WTC11 (cell line): ENCODE results near the gene AHNAK. TPM values are rescaled to one million over a fixed set of nuclear protein-coding genes. Genes with fewer than 3 reads are reported as not detected.

Experiments used
- ATAC-seq: fragments of 200-7000 bp; cut with Tn5 transposase; 2 replicates; pipeline ENCODE4 v1.10.0; 2021; ENCODE audit warnings: mild to moderate bottlenecking, moderate library complexity
- CTCF ChIA-PET: fragments of 300-600 bp; sonication (Branson Sonifier 250); formaldehyde crosslinking; loops from one replicate; lab custom pipeline; 2021; ENCODE audit warnings: antibody characterized with exemption; lab: Charles Lee
- POLR2A ChIA-PET: fragments of 350-600 bp; sonication (Branson Sonifier 250); formaldehyde crosslinking; loops from one replicate; lab custom pipeline; 2021; ENCODE audit warnings: antibody characterized with exemption; lab: Charles Lee
- DNase-seq: peaks from one replicate; pipeline ENCODE4 v3.0.0; 2021; ENCODE audit warnings: low spot score
- H3K27ac Mint-ChIP-seq: 2 replicates; pipeline ENCODE4 v1.8.0; 2021; ENCODE audit warnings: mixed read lengths
- H3K27me3 Mint-ChIP-seq: 2 replicates; pipeline ENCODE4 v1.8.0; 2021; ENCODE audit warnings: low read depth, mild to moderate bottlenecking, moderate library complexity, mixed read lengths
- H3K36me3 Mint-ChIP-seq: 2 replicates; pipeline ENCODE4 v1.8.0; 2021; ENCODE audit warnings: mixed read lengths
- H3K4me1 Mint-ChIP-seq: 2 replicates; pipeline ENCODE4 v1.8.0; 2022; ENCODE audit warnings: mixed read lengths
- H3K4me3 Mint-ChIP-seq: 2 replicates; pipeline ENCODE4 v1.8.0; 2021; ENCODE audit warnings: mild to moderate bottlenecking, moderate library complexity, mixed read lengths
- H3K9me3 Mint-ChIP-seq: 2 replicates; pipeline ENCODE4 v1.8.0; 2021; ENCODE audit warnings: mixed read lengths
- ATF1 ChIP-seq: sonication (generic); formaldehyde crosslinking; IDR thresholded peaks from 2 replicates; pipeline ENCODE4 v1.8.1; 2023; ENCODE audit warnings: mild to moderate bottlenecking, moderate library complexity, missing genetic modification reagents
- CREB1 ChIP-seq: sonication (generic); formaldehyde crosslinking; IDR thresholded peaks from 2 replicates; pipeline ENCODE4 v1.8.0; 2023; ENCODE audit warnings: mild to moderate bottlenecking, missing genetic modification reagents
- FOXK1 ChIP-seq: sonication (generic); formaldehyde crosslinking; IDR thresholded peaks from 2 replicates; pipeline ENCODE4 v1.8.0; 2022; ENCODE audit warnings: mild to moderate bottlenecking, moderate library complexity, missing genetic modification reagents
- FOXP1 ChIP-seq: sonication (generic); formaldehyde crosslinking; IDR thresholded peaks from 2 replicates; pipeline ENCODE4 v1.8.0; 2022; ENCODE audit warnings: missing genetic modification reagents, mild to moderate bottlenecking, moderate library complexity, borderline replicate concordance
- GTF2I ChIP-seq: fragments of 250-450 bp; sonication (Bioruptor Pico); conservative IDR thresholded peaks from 2 replicates; pipeline ENCODE4 v1.4.0; 2021; ENCODE audit warnings: mild to moderate bottlenecking
- HMGA2 ChIP-seq: fragments of 250-450 bp; sonication (Bioruptor Pico); IDR thresholded peaks from 2 replicates; pipeline ENCODE4 v1.4.0; 2021; ENCODE audit warnings: mild to moderate bottlenecking, moderate library complexity
- IRF1 ChIP-seq: sonication (generic); formaldehyde crosslinking; IDR thresholded peaks from 2 replicates; pipeline ENCODE4 v1.8.0; 2023; ENCODE audit warnings: missing genetic modification reagents
- MAX ChIP-seq: sonication (generic); formaldehyde crosslinking; IDR thresholded peaks from 2 replicates; pipeline ENCODE4 v1.8.0; 2022; ENCODE audit warnings: mild to moderate bottlenecking, missing genetic modification reagents
- NFATC4 ChIP-seq: fragments of 250-450 bp; sonication (Bioruptor Pico); IDR thresholded peaks from 2 replicates; pipeline ENCODE4 v1.9.0; 2021; ENCODE audit warnings: mild to moderate bottlenecking
- NFYB ChIP-seq: sonication (generic); formaldehyde crosslinking; conservative IDR thresholded peaks from 2 replicates; pipeline ENCODE4 v1.8.0; 2022; ENCODE audit warnings: low read depth, missing genetic modification reagents
- NR1H2 ChIP-seq: sonication (generic); formaldehyde crosslinking; IDR thresholded peaks from 2 replicates; pipeline ENCODE4 v1.9.0; 2021; ENCODE audit warnings: mild to moderate bottlenecking, moderate library complexity, missing genetic modification reagents
- NR2C2 ChIP-seq: sonication (generic); formaldehyde crosslinking; IDR thresholded peaks from 2 replicates; pipeline ENCODE4 v1.8.0; 2022; ENCODE audit warnings: mild to moderate bottlenecking, missing genetic modification reagents
- TEAD1 ChIP-seq: sonication (generic); formaldehyde crosslinking; IDR thresholded peaks from 2 replicates; pipeline ENCODE4 v1.8.0; 2022; ENCODE audit warnings: mild to moderate bottlenecking, missing genetic modification reagents
- TEAD4 ChIP-seq: sonication (generic); formaldehyde crosslinking; IDR thresholded peaks from 2 replicates; pipeline ENCODE4 v1.8.0; 2022; ENCODE audit warnings: mild to moderate bottlenecking, missing genetic modification reagents
- ZBTB43 ChIP-seq: sonication (generic); formaldehyde crosslinking; IDR thresholded peaks from 2 replicates; pipeline ENCODE4 v1.8.1; 2023; ENCODE audit warnings: mild to moderate bottlenecking, missing genetic modification reagents
- ZNF121 ChIP-seq: sonication (generic); formaldehyde crosslinking; IDR thresholded peaks from 2 replicates; pipeline ENCODE4 v1.8.0; 2023; ENCODE audit warnings: missing genetic modification reagents
- ZNF671 ChIP-seq: fragments of 250-450 bp; sonication (Bioruptor Pico); IDR thresholded peaks from 2 replicates; pipeline ENCODE4 v1.8.0; 2021; ENCODE audit warnings: mild to moderate bottlenecking
- total RNA-seq: library from RNA; stranded (reverse); gene quantifications from 3 replicates; pipeline ENCODE4 v1.2.3, GENCODE V29; 2021
- TF ChIP-seq, protein P1 (sequence below): sonication (generic); formaldehyde crosslinking; IDR thresholded peaks from 2 replicates; pipeline ENCODE4 v1.8.0; 2022; ENCODE audit warnings: mild to moderate bottlenecking, missing genetic modification reagents
- TF ChIP-seq, protein P2 (sequence below): sonication (generic); formaldehyde crosslinking; IDR thresholded peaks from 2 replicates; pipeline ENCODE4 v1.8.1; 2023; ENCODE audit warnings: mild to moderate bottlenecking, missing genetic modification reagents, moderate library complexity
- TF ChIP-seq, protein P3 (sequence below): sonication (generic); formaldehyde crosslinking; IDR thresholded peaks from 2 replicates; pipeline ENCODE4 v1.8.1; 2023; ENCODE audit warnings: mild to moderate bottlenecking, missing genetic modification reagents, moderate library complexity
- TF ChIP-seq, protein P4 (sequence below): sonication (generic); formaldehyde crosslinking; conservative IDR thresholded peaks from 2 replicates; pipeline ENCODE4 v1.8.1; 2023; ENCODE audit warnings: mild to moderate bottlenecking, low read depth, missing genetic modification reagents, moderate library complexity
- TF ChIP-seq, protein P5 (sequence below): fragments of 250-450 bp; sonication (Bioruptor Pico); IDR thresholded peaks from 2 replicates; pipeline ENCODE4 v1.8.0; 2021; ENCODE audit warnings: mild to moderate bottlenecking

AHNAK gene
- total RNA-seq, 1 experiment from 2014 or later = 21.0 TPM

- H3K36me3 Mint-ChIP-seq = peaks cover 22% of the 10 kb centered on the region
- POLR2A ChIA-PET = no interaction called here
Observed at GRCh38 chr11:62532096-62532495, 14.5 kb downstream of the AHNAK start.

GRCh38 chr11:62516736-62517371 lies 29.8 kb downstream of the AHNAK start:
- ChIA-PET CTCF (interaction anchor here (1.3 kb wide), 1 partner anchor 26 kb away, joined by 11 read pairs; no protein-coding TSS in a partner anchor), POLR2A (interaction anchor here (0.6 kb wide), 1 partner anchor 315 kb away, joined by 3 read pairs; no protein-coding TSS in a partner anchor)
- no peak for TF ChIP-seq CREB1 (CRISPR knock-in tag)
- TF ChIP-seq FOXK1 = no peak
- TF ChIP-seq, protein P1, sequence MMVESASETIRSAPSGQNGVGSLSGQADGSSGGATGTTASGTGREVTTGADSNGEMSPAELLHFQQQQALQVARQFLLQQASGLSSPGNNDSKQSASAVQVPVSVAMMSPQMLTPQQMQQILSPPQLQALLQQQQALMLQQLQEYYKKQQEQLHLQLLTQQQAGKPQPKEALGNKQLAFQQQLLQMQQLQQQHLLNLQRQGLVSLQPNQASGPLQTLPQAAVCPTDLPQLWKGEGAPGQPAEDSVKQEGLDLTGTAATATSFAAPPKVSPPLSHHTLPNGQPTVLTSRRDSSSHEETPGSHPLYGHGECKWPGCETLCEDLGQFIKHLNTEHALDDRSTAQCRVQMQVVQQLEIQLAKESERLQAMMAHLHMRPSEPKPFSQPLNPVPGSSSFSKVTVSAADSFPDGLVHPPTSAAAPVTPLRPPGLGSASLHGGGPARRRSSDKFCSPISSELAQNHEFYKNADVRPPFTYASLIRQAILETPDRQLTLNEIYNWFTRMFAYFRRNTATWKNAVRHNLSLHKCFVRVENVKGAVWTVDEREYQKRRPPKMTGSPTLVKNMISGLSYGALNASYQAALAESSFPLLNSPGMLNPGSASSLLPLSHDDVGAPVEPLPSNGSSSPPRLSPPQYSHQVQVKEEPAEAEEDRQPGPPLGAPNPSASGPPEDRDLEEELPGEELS (CRISPR knock-in tag) = no peak
- TF ChIP-seq TEAD4 = no peak
- TF ChIP-seq, protein P2, sequence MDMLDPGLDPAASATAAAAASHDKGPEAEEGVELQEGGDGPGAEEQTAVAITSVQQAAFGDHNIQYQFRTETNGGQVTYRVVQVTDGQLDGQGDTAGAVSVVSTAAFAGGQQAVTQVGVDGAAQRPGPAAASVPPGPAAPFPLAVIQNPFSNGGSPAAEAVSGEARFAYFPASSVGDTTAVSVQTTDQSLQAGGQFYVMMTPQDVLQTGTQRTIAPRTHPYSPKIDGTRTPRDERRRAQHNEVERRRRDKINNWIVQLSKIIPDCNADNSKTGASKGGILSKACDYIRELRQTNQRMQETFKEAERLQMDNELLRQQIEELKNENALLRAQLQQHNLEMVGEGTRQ (CRISPR knock-in tag) = no peak
- TF ChIP-seq, protein P3, sequence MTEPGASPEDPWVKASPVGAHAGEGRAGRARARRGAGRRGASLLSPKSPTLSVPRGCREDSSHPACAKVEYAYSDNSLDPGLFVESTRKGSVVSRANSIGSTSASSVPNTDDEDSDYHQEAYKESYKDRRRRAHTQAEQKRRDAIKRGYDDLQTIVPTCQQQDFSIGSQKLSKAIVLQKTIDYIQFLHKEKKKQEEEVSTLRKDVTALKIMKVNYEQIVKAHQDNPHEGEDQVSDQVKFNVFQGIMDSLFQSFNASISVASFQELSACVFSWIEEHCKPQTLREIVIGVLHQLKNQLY (CRISPR knock-in tag) = no peak
- TF ChIP-seq ZBTB43 (CRISPR knock-in tag) = no peak
- TF ChIP-seq NR2C2 = no peak
- TF ChIP-seq MAX (CRISPR knock-in tag) = no peak
- TF ChIP-seq NFYB = no peak

More at GRCh38 chr11:62532096-62532495, 14.5 kb downstream of the AHNAK start:
- Mint-ChIP-seq H3K27ac (no peak overlapping the region), H3K9me3 (peaks cover 54% of the 10 kb centered on the region), H3K4me1 (peaks cover 7% of the 10 kb centered on the region), H3K27me3 (peaks cover 4% of the 10 kb centered on the region; the same call in 1 of the 2 replicates), H3K4me3 (no peak overlapping the region)
- ATAC-seq = no peak
- no peak for DNase-seq
- CTCF ChIA-PET = interaction anchor here (2.9 kb wide), 1 partner anchor 11 kb away, joined by 12 read pairs; no protein-coding TSS in a partner anchor
- TF ChIP-seq, protein P3 (CRISPR knock-in tag) = no peak
- no peak for TF ChIP-seq NR1H2 (CRISPR knock-in tag)
- TF ChIP-seq ATF1 (CRISPR knock-in tag) = no peak
- no peak for TF ChIP-seq ZNF671 (CRISPR knock-in tag)
- TF ChIP-seq NFATC4 (CRISPR knock-in tag) = no peak
- TF ChIP-seq TEAD1 (CRISPR knock-in tag) = no peak
- no peak for TF ChIP-seq FOXP1 (CRISPR knock-in tag)
- TF ChIP-seq IRF1 = no peak
- TF ChIP-seq CREB1 (CRISPR knock-in tag) = no peak
- TF ChIP-seq, protein P4, sequence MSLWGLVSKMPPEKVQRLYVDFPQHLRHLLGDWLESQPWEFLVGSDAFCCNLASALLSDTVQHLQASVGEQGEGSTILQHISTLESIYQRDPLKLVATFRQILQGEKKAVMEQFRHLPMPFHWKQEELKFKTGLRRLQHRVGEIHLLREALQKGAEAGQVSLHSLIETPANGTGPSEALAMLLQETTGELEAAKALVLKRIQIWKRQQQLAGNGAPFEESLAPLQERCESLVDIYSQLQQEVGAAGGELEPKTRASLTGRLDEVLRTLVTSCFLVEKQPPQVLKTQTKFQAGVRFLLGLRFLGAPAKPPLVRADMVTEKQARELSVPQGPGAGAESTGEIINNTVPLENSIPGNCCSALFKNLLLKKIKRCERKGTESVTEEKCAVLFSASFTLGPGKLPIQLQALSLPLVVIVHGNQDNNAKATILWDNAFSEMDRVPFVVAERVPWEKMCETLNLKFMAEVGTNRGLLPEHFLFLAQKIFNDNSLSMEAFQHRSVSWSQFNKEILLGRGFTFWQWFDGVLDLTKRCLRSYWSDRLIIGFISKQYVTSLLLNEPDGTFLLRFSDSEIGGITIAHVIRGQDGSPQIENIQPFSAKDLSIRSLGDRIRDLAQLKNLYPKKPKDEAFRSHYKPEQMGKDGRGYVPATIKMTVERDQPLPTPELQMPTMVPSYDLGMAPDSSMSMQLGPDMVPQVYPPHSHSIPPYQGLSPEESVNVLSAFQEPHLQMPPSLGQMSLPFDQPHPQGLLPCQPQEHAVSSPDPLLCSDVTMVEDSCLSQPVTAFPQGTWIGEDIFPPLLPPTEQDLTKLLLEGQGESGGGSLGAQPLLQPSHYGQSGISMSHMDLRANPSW = no peak
- TF ChIP-seq GTF2I (CRISPR knock-in tag) = no peak
- TF ChIP-seq, protein P5, sequence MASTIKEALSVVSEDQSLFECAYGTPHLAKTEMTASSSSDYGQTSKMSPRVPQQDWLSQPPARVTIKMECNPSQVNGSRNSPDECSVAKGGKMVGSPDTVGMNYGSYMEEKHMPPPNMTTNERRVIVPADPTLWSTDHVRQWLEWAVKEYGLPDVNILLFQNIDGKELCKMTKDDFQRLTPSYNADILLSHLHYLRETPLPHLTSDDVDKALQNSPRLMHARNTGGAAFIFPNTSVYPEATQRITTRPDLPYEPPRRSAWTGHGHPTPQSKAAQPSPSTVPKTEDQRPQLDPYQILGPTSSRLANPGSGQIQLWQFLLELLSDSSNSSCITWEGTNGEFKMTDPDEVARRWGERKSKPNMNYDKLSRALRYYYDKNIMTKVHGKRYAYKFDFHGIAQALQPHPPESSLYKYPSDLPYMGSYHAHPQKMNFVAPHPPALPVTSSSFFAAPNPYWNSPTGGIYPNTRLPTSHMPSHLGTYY = no peak
- TF ChIP-seq MAX (CRISPR knock-in tag) = no peak
- TF ChIP-seq HMGA2 = no peak
- no peak for TF ChIP-seq ZNF121
- no peak for TF ChIP-seq FOXK1

More at GRCh38 chr11:62516736-62517371, 29.8 kb downstream of the AHNAK start:
- Mint-ChIP-seq H3K27ac (no peak overlapping the region), H3K4me3 (no peak overlapping the region), H3K4me1 (no peaks in the 10 kb centered on the region), H3K36me3 (peaks cover under 1% of the 10 kb centered on the region; the same call in 1 of the 2 replicates), H3K9me3 (peaks cover 21% of the 10 kb centered on the region), H3K27me3 (peaks cover 7% of the 10 kb centered on the region)
- ATAC-seq (no peak), DNase-seq (no peak)
